Uterus (tissue), 4 donors: ENCODE measurements around the gene PHYKPL. TPM values are rescaled to one million over a fixed set of nuclear protein-coding genes. Genes with fewer than 3 reads are reported as not detected.

ENCODE experiments used
- DNase-seq, 2 donors: peaks; one replicate each; pipeline ENCODE4 v3.0.0-alpha.2; 2019 to 2020
- H3K27ac ChIP-seq, 2 donors: fragments of 200-600 bp; sonication (generic); 1 replicate in 1 of 2; 2 replicates in 1 of 2; pipeline ENCODE4 v1.5.1; 2016 to 2018
- H3K27me3 ChIP-seq, 2 donors: fragments of 200-600 bp; sonication (generic); one replicate each; pipeline ENCODE4 v1.5.1; 2018 to 2019; ENCODE audit warnings: control low read depth in 1 of 2
- H3K36me3 ChIP-seq, 2 donors: fragments of 200-600 bp; sonication (generic); one replicate each; pipeline ENCODE4 v1.5.1; 2019; ENCODE audit warnings: control low read depth in 1 of 2
- H3K4me1 ChIP-seq, 2 donors: fragments of 200-600 bp; sonication (generic); one replicate each; pipeline ENCODE4 v1.5.1; 2018 to 2019; ENCODE audit warnings: control low read depth in 1 of 2
- H3K4me3 ChIP-seq, 2 donors: fragments of 200-600 bp; sonication (generic); 1 replicate in 1 of 2; 2 replicates in 1 of 2; pipeline ENCODE4 v1.5.1; 2018 to 2019; ENCODE audit warnings: mild to moderate bottlenecking in 1 of 2
- H3K9me3 ChIP-seq, 2 donors: fragments of 200-600 bp; sonication (generic); one replicate each; pipeline ENCODE4 v1.5.1; 2019; ENCODE audit warnings: control low read depth in 1 of 2
- CTCF ChIP-seq, 4 experiments: fragments of 200-600 bp in 2 of 4; fragments of 450-650 bp in 2 of 4; sonication (generic) in 2 of 4; IDR thresholded peaks; one replicate each; pipeline ENCODE4 v1.5.1; 2016 to 2019; ENCODE audit warnings: antibody characterized with exemption in 4 of 4, mild to moderate bottlenecking in 2 of 4, moderate library complexity in 1 of 4
- POLR2A ChIP-seq, 2 donors: fragments of 450-650 bp; IDR thresholded peaks; one replicate each; pipeline ENCODE4 v1.6.1; 2016; ENCODE audit warnings: antibody characterized with exemption in 2 of 2, mild to moderate bottlenecking in 1 of 2, moderate library complexity in 1 of 2
- intact Hi-C: fragments of 100-400 bp; cut with DNase I; formaldehyde crosslinking; loops from one replicate; pipeline ENCODE4 v1.15.1; 2023; ENCODE audit warnings: low total_unique reads
- total RNA-seq, 4 donors: library from RNA; depleted of rRNA in 3 of 4; stranded (reverse); fragments of >200 nt in 3 of 4; gene quantifications; one replicate each; pipeline versions ENCODE4 v1.1.0 to v1.2.4, GENCODE V29; 2014 to 2023
- donor health status: DM: yes; HTN: yes; CAD: no.

PHYKPL gene
- total RNA-seq, 4 donors from 2014 or later: 41.5 to 129 (median 89.9) TPM

DNA sequence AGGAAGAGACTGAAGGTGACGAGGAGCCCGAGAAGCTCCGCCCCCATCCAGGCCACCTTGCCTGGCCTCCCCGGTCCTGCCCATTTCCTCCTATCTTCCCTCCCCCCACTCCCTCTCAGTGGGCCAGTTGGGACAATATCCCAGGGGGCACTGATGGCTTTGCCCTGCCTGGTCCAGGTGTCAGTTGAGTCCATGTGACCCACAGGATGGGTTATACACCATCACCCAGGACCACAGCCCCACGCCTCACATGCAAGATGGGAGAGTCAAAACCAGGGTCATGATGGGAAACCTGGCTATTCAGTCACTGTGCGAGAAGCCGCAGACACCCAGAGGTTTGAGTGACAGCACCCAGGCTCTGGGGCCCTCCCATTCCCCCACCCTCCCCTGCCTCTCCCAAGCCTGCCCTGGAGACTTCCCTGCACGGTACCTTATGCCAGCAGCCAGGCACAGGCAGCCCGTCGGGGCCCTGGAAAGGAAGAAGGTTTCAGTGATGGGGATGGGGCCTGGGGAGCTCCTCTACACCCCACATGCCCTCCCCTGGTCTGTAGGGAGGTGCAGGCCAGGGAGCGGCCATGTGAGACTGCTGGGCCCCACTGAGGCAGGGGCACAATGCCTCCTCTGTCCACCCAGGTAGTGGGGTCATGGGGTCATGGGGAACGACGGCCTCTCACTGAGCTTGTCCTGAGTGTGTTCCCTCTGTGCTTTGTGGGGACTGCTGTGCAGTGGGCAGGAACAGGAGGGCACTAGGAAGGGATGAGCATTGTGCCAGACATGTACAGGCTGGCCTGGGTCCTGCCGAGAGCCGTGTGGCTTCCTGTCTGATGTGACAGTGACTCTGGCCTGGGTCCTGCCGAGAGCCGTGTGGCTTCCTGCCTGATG, 6.3 kb upstream of the PHYKPL start:
- peak overlapping the region in 1 of 2 donors; percentile 37 for H3K27ac ChIP-seq
- no peaks in the 10 kb centered on the region for H3K9me3 ChIP-seq
- no peaks in the 10 kb centered on the region for H3K4me1 ChIP-seq
- H3K36me3 ChIP-seq: no peaks in the 10 kb centered on the region
- intact Hi-C loops: no loop called here
- DNase-seq: no peak
- TF ChIP-seq CTCF (IDR thresholded peaks at IDR 0.05): no peak
- TF ChIP-seq POLR2A (IDR thresholded peaks at IDR 0.05): no peak
- H3K27me3 ChIP-seq: no peaks in the 10 kb centered on the region
- no peak overlapping the region for H3K4me3 ChIP-seq

DNA sequence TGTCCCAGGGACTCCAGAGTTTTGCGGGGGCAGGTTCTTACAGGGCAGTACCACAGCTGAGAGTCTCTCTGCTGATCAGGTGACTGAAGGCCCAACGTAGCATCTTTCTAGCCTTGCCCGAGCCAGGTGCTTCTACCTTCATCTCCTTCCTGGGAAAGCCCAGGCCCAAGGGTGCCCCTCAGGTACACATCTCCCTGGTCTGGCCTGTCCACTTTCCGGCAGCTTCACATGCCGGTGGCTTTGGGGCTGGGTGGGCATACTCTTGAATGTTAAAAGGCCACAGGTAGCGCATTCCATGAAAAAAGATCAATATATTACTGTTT, 5.7 kb upstream of the PHYKPL start:
- no peaks in the 10 kb centered on the region for H3K9me3 ChIP-seq
- H3K36me3 ChIP-seq: no peaks in the 10 kb centered on the region
- no peaks in the 10 kb centered on the region for H3K27me3 ChIP-seq
- DNase-seq: no peak
- intact Hi-C loops: no loop called here
- H3K4me3 ChIP-seq: no peak overlapping the region
- H3K27ac ChIP-seq: no peak overlapping the region
- H3K4me1 ChIP-seq: no peaks in the 10 kb centered on the region
- no peak for TF ChIP-seq CTCF (IDR thresholded peaks at IDR 0.05)
- no peak for TF ChIP-seq POLR2A (IDR thresholded peaks at IDR 0.05)

DNA sequence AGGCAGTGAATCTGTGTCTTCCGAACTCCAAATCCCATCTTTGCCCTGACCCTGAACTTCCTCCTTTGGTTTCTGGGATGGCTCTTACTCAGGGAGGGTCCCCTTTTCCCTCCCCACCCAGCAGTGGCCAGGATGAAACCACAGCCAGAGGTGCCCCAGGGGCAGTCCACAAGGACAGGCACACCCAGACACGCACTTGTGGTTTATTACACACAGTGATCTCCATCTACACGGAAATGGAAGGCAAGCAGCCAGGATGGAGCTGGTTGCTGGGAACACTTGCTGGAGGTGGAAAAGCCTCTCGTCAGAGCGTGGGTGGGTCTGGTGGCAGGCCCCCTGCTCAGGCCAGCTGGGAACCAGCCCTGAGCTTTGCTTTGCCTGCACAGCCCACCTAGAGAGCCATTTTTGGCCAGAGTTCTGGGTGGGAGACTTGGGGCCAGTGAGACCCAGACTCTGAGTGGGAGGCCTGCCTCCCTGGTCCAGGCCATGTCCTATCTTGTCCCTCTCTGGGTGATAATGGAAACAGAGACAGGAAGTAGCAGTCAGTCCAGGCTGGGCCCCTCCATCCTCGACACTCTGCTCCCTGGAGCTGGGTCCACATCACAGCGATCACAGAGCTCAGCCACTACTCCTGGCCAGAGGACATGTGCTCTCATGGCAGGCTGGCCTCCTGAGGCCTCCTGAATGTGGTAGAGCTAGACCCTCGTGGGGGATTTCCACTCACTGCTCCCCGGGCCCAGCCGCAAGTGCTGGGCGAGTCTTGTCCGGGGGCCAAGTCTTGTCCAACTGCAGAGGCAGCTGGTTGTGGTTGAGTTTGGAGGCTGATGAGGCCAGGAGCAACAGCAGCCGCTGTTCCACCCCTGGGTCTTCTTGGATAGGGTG, 5.1 kb upstream of the PHYKPL start:
- Histone ChIP-seq H3K4me3 (no peak overlapping the region), H3K9me3 (no peaks in the 10 kb centered on the region), H3K27ac (no peak overlapping the region), H3K4me1 (no peaks in the 10 kb centered on the region), H3K27me3 (no peaks in the 10 kb centered on the region), H3K36me3 (no peaks in the 10 kb centered on the region)
- no peak for DNase-seq
- intact Hi-C loops: no loop called here
- no peak for TF ChIP-seq POLR2A (IDR thresholded peaks at IDR 0.05)
- TF ChIP-seq CTCF (IDR thresholded peaks at IDR 0.05): no peak

- intact Hi-C loops: no loop called here
- no peaks in the 10 kb centered on the region for H3K9me3 ChIP-seq
- H3K27ac ChIP-seq: no peak overlapping the region
- no peaks in the 10 kb centered on the region for H3K27me3 ChIP-seq
- H3K4me1 ChIP-seq: peaks cover 0 to 1% of the 10 kb centered on the region in 2 donors
- TF ChIP-seq POLR2A (IDR thresholded peaks at IDR 0.05): no peak
- TF ChIP-seq CTCF (IDR thresholded peaks at IDR 0.05): no peak
- no peak for DNase-seq
- H3K36me3 ChIP-seq: no peaks in the 10 kb centered on the region
- no peak overlapping the region for H3K4me3 ChIP-seq
Observed at GRCh38 chr5:178236679-178237078, 4.1 kb upstream of the PHYKPL start.

GRCh38 chr5:178236126-178236525, 3.5 kb upstream of the PHYKPL start:
- no peaks in the 10 kb centered on the region for H3K36me3 ChIP-seq
- TF ChIP-seq CTCF (IDR thresholded peaks at IDR 0.05): no peak
- TF ChIP-seq POLR2A (IDR thresholded peaks at IDR 0.05): no peak
- intact Hi-C loops: no loop called here
- peaks cover 0 to 7% of the 10 kb centered on the region in 2 donors for H3K4me1 ChIP-seq
- H3K27me3 ChIP-seq: no peaks in the 10 kb centered on the region
- H3K27ac ChIP-seq: no peak overlapping the region
- DNase-seq: no peak
- H3K4me3 ChIP-seq: no peak overlapping the region
- no peaks in the 10 kb centered on the region for H3K9me3 ChIP-seq
